Uterine smooth muscle cell (primary cell): ENCODE data around the gene AGBL5. TPM values are rescaled to one million over a fixed set of nuclear protein-coding genes. Genes with fewer than 3 reads are reported as not detected.

Experiments
- total RNA-seq: library from RNA; depleted of rRNA; stranded (reverse); fragments of >200 nt; gene quantifications from 2 replicates; pipeline ENCODE4 v1.2.3, GENCODE V29; 2014

AGBL5 gene
- 21.2 and 23.9 TPM in 2 replicates for total RNA-seq

GRCh38 chr2:27050996-27051901 is at the start of gene AGBL5:
Gene AGBL5 (plus strand): TSS chr2:27051668. CDS start chr2:27052959, 1,291 bp downstream.

GRCh38 chr2:27032495-27033252 is 18.8 kb upstream of the AGBL5 start, which contains the start of gene TMEM214:
Gene TMEM214 (plus strand): TSS chr2:27032965. CDS start chr2:27033016, 51 bp downstream.

GRCh38 chr2:27071277-27071989 is 20.0 kb downstream of the AGBL5 start, which contains the start of gene OST4:
Gene OST4 (minus strand): TSS chr2:27071654.

GRCh38 chr2:27078267-27079194 is 27.1 kb downstream of the AGBL5 start, which contains the start of gene EMILIN1:
Gene EMILIN1 (plus strand): TSS chr2:27078615. CDS start chr2:27079066, 451 bp downstream.

GRCh38 chr2:27086724-27087593 is 35.5 kb downstream of the AGBL5 start, which contains the start of gene KHK:
Gene KHK (plus strand): TSS chr2:27086772. CDS start chr2:27087260, 488 bp downstream.

GRCh38 chr2:27118525-27119329 is 67.3 kb downstream of the AGBL5 start, which contains the start of gene CGREF1:
Gene CGREF1 (minus strand): TSS chr2:27119128. CDS start chr2:27104366, 14,762 bp downstream.

Other genes starting within 250 kb of the AGBL5 start
- not detected in 2 replicates for gene DPYSL5, start 203.5 kb upstream of the AGBL5 start, total RNA-seq
- gene MAPRE3, start 81.0 kb upstream of the AGBL5 start, total RNA-seq, result 6.6 and 8.4 TPM in 2 replicates
- gene TMEM214, start 18.7 kb upstream of the AGBL5 start, total RNA-seq, result 38.7 and 45.9 TPM in 2 replicates
- 224 and 453 TPM in 2 replicates for gene OST4, start 20.0 kb downstream of the AGBL5 start, total RNA-seq
- gene EMILIN1, start 26.9 kb downstream of the AGBL5 start, total RNA-seq, result 196 and 328 TPM in 2 replicates
- gene KHK, start 35.1 kb downstream of the AGBL5 start, total RNA-seq, result 1.2 and 3.1 TPM in 2 replicates
- gene CGREF1, start 67.5 kb downstream of the AGBL5 start, total RNA-seq, result 1.4 and 6.2 TPM in 2 replicates
- under 0.01 TPM in 2 replicates for gene ABHD1, start 72.1 kb downstream of the AGBL5 start, total RNA-seq
- gene PREB, start 83.0 kb downstream of the AGBL5 start, total RNA-seq, result 46.4 and 50.0 TPM in 2 replicates
- not detected in 2 replicates for gene PRR30, start 87.7 kb downstream of the AGBL5 start, total RNA-seq
- not detected in 2 replicates for gene TCF23, start 97.3 kb downstream of the AGBL5 start, total RNA-seq
- gene ATRAID, start 160.4 kb downstream of the AGBL5 start, total RNA-seq, result 140 and 237 TPM in 2 replicates
- gene SLC5A6, start 160.6 kb downstream of the AGBL5 start, total RNA-seq, result 19.4 and 30.4 TPM in 2 replicates
- gene CAD, start 165.7 kb downstream of the AGBL5 start, total RNA-seq, result 45.9 and 57.2 TPM in 2 replicates
- gene SLC30A3, start 211.4 kb downstream of the AGBL5 start, total RNA-seq, result 0.66 and 0.87 TPM in 2 replicates
- not detected in 2 replicates for gene DNAJC5G, start 223.8 kb downstream of the AGBL5 start, total RNA-seq
- gene TRIM54, start 230.8 kb downstream of the AGBL5 start, total RNA-seq, result 0.33 and 0.37 TPM in 2 replicates